C4-2B (cell line): ENCODE results near the gene PRKCH.

Experiments
- ZFX ChIP-seq: fragments of 450-650 bp; IDR thresholded peaks from 2 replicates; pipeline ENCODE4 v1.6.1; 2017
- TF ChIP-seq, protein P1 (sequence below): fragments of 450-650 bp; conservative IDR thresholded peaks from 2 replicates; pipeline ENCODE4 v1.5.1; 2017; ENCODE audit warnings: mild to moderate bottlenecking

DNA sequence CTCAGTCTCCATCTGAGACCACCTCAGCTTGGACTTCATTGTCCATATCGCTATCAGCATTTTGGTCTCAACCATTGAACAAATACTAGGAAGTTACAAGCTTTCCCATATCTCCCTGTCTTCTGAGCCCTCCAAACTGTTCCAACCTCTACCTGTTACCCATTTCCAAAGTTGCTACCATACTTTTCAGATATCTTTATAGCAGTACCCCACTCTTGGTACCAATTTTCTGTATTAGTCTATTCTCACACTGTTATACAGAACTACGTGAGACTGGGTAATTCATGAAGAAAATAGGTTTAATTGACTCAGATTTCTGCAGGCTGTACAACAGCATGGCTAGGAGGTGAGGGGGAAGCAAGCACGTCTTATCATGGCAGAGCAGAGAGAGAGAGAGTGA lies 53.8 kb downstream of the PRKCH start:
- TF ChIP-seq, protein P1, sequence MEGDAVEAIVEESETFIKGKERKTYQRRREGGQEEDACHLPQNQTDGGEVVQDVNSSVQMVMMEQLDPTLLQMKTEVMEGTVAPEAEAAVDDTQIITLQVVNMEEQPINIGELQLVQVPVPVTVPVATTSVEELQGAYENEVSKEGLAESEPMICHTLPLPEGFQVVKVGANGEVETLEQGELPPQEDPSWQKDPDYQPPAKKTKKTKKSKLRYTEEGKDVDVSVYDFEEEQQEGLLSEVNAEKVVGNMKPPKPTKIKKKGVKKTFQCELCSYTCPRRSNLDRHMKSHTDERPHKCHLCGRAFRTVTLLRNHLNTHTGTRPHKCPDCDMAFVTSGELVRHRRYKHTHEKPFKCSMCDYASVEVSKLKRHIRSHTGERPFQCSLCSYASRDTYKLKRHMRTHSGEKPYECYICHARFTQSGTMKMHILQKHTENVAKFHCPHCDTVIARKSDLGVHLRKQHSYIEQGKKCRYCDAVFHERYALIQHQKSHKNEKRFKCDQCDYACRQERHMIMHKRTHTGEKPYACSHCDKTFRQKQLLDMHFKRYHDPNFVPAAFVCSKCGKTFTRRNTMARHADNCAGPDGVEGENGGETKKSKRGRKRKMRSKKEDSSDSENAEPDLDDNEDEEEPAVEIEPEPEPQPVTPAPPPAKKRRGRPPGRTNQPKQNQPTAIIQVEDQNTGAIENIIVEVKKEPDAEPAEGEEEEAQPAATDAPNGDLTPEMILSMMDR: no peak
- no peak for TF ChIP-seq ZFX
